Neural cell (in vitro differentiated cells): ENCODE results near the gene TCF4. TPM values are rescaled to one million over a fixed set of nuclear protein-coding genes. Genes with fewer than 3 reads are reported as not detected.

Source experiments
- H2AFZ ChIP-seq: fragments of 200-600, 300-800 bp; sonication (generic), shearing (Covaris generic); 2 replicates; pipeline ENCODE4 v1.6.0; 2014; ENCODE audit warnings: low read depth, mild to moderate bottlenecking, antibody characterized with exemption, low read length, moderate library complexity
- H3F3A ChIP-seq: fragments of 200-600 bp; shearing (Covaris generic); 2 replicates; pipeline ENCODE4 v1.6.1; 2016; ENCODE audit warnings: mild to moderate bottlenecking, moderate library complexity, mixed read lengths, antibody characterized with exemption, low read length; ENCODE audit not compliant: insufficient read depth, poor library complexity, severe bottlenecking
- H3K27ac ChIP-seq: fragments of 200-600, 300-800 bp; sonication (generic), shearing (Covaris generic); 2 replicates; pipeline ENCODE4 v1.5.1; 2014; ENCODE audit warnings: mild to moderate bottlenecking, low read length, moderate library complexity
- H3K27me3 ChIP-seq: fragments of 300-800, 200-600 bp; sonication (generic), shearing (Covaris generic); 2 replicates; pipeline ENCODE4 v1.6.0; 2014; ENCODE audit warnings: mild to moderate bottlenecking, low read depth, low read length, moderate library complexity; ENCODE audit not compliant: insufficient read depth
- H3K36me3 ChIP-seq: fragments of 300-800, 200-600 bp; sonication (generic), shearing (Covaris generic); 2 replicates; pipeline ENCODE4 v1.5.1; 2014; ENCODE audit warnings: mild to moderate bottlenecking, antibody characterized with exemption, low read length, moderate library complexity; ENCODE audit not compliant: insufficient read depth
- H3K4me2 ChIP-seq: fragments of 300-800, 200-600 bp; sonication (generic), shearing (Covaris generic); 2 replicates; pipeline ENCODE4 v1.6.0; 2014; ENCODE audit warnings: mild to moderate bottlenecking, low read length
- H3K4me3 ChIP-seq: fragments of 300-800, 200-600 bp; sonication (generic), shearing (Covaris generic); 2 replicates; pipeline ENCODE4 v1.5.1; 2014; ENCODE audit warnings: mild to moderate bottlenecking, low read length, moderate library complexity
- H3K79me2 ChIP-seq: fragments of 200-600 bp; shearing (Covaris generic); replicated peaks from 2 replicates; pipeline ENCODE4 v1.6.0; 2014; ENCODE audit warnings: mild to moderate bottlenecking, low read length, moderate library complexity; ENCODE audit not compliant: insufficient read depth
- H3K9ac ChIP-seq: fragments of 300-800, 200-600 bp; sonication (generic), shearing (Covaris generic); 2 replicates; pipeline ENCODE4 v1.6.1; 2016; ENCODE audit warnings: mild to moderate bottlenecking, low read length, mixed read lengths
- H3K9me2 ChIP-seq: fragments of 200-600 bp; shearing (Covaris generic); 2 replicates; pipeline ENCODE4 v1.6.1; 2016; ENCODE audit warnings: mild to moderate bottlenecking, low read length, mixed read lengths; ENCODE audit not compliant: insufficient read depth
- H3K9me3 ChIP-seq: fragments of 200-600, 300-800 bp; sonication (generic), shearing (Covaris generic); 2 replicates; pipeline ENCODE4 v1.6.1; 2016; ENCODE audit warnings: mild to moderate bottlenecking, mixed run types, low read length, moderate library complexity, mixed read lengths
- H4K20me1 ChIP-seq: fragments of 200-600 bp; shearing (Covaris generic); 2 replicates; pipeline ENCODE4 v1.6.1; 2016; ENCODE audit warnings: mild to moderate bottlenecking, mixed run types; ENCODE audit not compliant: insufficient read depth
- CTCF ChIP-seq: fragments of 450-650 bp; IDR thresholded peaks from 2 replicates; pipeline ENCODE4 v1.5.1; 2014; ENCODE audit warnings: antibody characterized with exemption, mild to moderate bottlenecking, moderate library complexity; ENCODE audit not compliant: poor library complexity, severe bottlenecking
- EP300 ChIP-seq: fragments of 450-650 bp; conservative IDR thresholded peaks from 2 replicates; pipeline ENCODE4 v1.6.1; 2014; ENCODE audit warnings: antibody characterized with exemption, mild to moderate bottlenecking, moderate library complexity; ENCODE audit not compliant: poor library complexity, severe bottlenecking
- EZH2 ChIP-seq: fragments of 200-600, 300-800 bp; shearing (Covaris generic), sonication (generic); IDR thresholded peaks from 2 replicates; pipeline ENCODE4 v1.6.1; 2014; ENCODE audit warnings: antibody characterized with exemption, low read length, borderline replicate concordance, mild to moderate bottlenecking; ENCODE audit not compliant: insufficient read depth, poor library complexity, severe bottlenecking
- MXI1 ChIP-seq: fragments of 450-650 bp; conservative IDR thresholded peaks from 2 replicates; pipeline ENCODE4 v1.6.1; 2014; ENCODE audit warnings: antibody characterized with exemption, mild to moderate bottlenecking; ENCODE audit not compliant: poor library complexity, severe bottlenecking
- POLR2AphosphoS5 ChIP-seq: IDR thresholded peaks from 2 replicates; pipeline ENCODE4 v1.6.1; 2012
- RAD21 ChIP-seq: fragments of 450-650 bp; conservative IDR thresholded peaks from 2 replicates; pipeline ENCODE4 v1.6.1; 2014; ENCODE audit warnings: antibody characterized with exemption, mild to moderate bottlenecking, moderate library complexity
- REST ChIP-seq: IDR thresholded peaks from 2 replicates; pipeline ENCODE4 v1.6.1; 2012; ENCODE audit warnings: borderline replicate concordance
- SMC3 ChIP-seq: fragments of 450-650 bp; conservative IDR thresholded peaks from 2 replicates; pipeline ENCODE4 v1.6.1; 2014; ENCODE audit warnings: antibody characterized with exemption, mild to moderate bottlenecking, moderate library complexity; ENCODE audit not compliant: poor library complexity
- TAF1 ChIP-seq: IDR thresholded peaks from 2 replicates; pipeline ENCODE4 v1.6.1; 2012; ENCODE audit warnings: low read depth
- polyA plus RNA-seq: library from polyadenylated mRNA; depleted of rRNA; stranded (reverse); fragments of >200 nt; gene quantifications from 2 replicates; pipeline ENCODE4 v1.2.3, GENCODE V29; 2014

The TCF4 gene
- polyA plus RNA-seq, 1 donor from 2014 or later = 7.0 TPM

- H3K9me2 ChIP-seq = no peaks in the 10 kb centered on the region
- no peaks in the 10 kb centered on the region for H3F3A ChIP-seq
- no peak overlapping the region for H3K9ac ChIP-seq
- peaks cover 24% of the 10 kb centered on the region for H3K79me2 ChIP-seq
- no peak overlapping the region for H3K4me2 ChIP-seq
- H4K20me1 ChIP-seq = no peaks in the 10 kb centered on the region
- H3K27me3 ChIP-seq = no peaks in the 10 kb centered on the region
- H3K36me3 ChIP-seq = no peaks in the 10 kb centered on the region
- no peaks in the 10 kb centered on the region for H3K9me3 ChIP-seq
- TF ChIP-seq EP300 (no peak), EZH2 (no peak), TAF1 (no peak), REST (no peak), CTCF (no peak), POLR2AphosphoS5 (no peak), RAD21 (no peak), MXI1 (no peak), SMC3 (no peak)
- no peak overlapping the region for H3K27ac ChIP-seq
- H2AFZ ChIP-seq = no peak overlapping the region
- no peak overlapping the region for H3K4me3 ChIP-seq
Observed at GRCh38 chr18:55487997-55488396, 100.0 kb downstream of the TCF4 start.

GRCh38 chr18:55486936-55487335 is 101.1 kb downstream of the TCF4 start:
- H3K27ac ChIP-seq = no peak overlapping the region
- no peak overlapping the region for H3K4me3 ChIP-seq
- H3K4me2 ChIP-seq = no peak overlapping the region
- peaks cover 17% of the 10 kb centered on the region for H3K79me2 ChIP-seq
- no peaks in the 10 kb centered on the region for H3K36me3 ChIP-seq
- H3K9me3 ChIP-seq = no peaks in the 10 kb centered on the region
- no peaks in the 10 kb centered on the region for H4K20me1 ChIP-seq
- no peak for TF ChIP-seq EP300
- TF ChIP-seq REST = no peak
- H2AFZ ChIP-seq = no peak overlapping the region
- H3F3A ChIP-seq = no peaks in the 10 kb centered on the region
- no peak overlapping the region for H3K9ac ChIP-seq
- H3K9me2 ChIP-seq = no peaks in the 10 kb centered on the region
- H3K27me3 ChIP-seq = no peaks in the 10 kb centered on the region
